AML-193 (cell line): ENCODE data around the gene RPL9.
"Not testable (repeated sequence)": the region's sequence is repeated elsewhere in the genome, so short reads cannot be mapped to it uniquely, and the experiment has no call there.

Experiments
- DNase-seq, 2 experiments: peaks; one replicate each; lab custom pipeline; 2025; lab: John Stamatoyannopoulos, UW

Gene RPL9

DNA sequence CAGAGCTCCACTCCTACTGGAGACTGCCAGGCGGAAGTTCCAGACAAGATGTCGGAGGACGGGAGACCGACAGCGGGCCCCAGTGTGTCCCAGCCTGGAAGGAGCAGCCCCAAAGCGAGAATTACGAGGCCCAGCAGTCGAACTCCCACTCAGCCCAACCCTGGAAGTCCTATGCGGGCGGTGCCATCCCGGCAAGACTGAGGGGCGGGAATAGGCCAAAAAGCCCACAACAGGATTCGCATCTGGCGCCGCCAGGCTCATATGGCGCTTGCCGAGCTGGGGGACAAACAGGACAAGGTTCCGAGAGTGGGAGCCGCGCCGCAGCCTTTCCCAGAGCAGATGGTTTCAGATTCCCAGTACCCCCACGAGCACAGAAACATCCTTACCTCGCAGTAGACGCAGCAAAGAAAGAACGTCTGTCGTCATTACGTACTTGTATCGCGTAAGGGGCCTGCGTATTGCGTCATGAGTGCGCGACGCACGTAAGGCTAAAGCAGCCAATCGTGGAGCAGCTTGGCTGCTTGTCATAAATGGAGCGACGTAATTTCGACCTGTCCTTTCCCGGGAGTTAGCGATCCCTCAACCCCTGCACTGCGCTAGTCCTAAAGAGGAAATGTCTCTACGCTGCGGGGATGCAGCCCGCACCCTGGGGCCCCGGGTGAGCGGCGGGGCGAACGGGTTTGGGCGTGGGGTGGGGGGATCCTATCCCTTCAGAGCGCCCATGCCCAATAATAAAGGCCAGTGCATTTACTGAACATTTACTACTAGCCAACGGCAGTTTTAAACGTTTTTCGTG lies at the start of gene RPL9, which contains the start of gene LIAS:
Gene RPL9 (minus strand): TSS at position 418 of the 796 bp plus-strand sequence. CDS start 483 bp downstream, outside the sequence.
Gene LIAS (plus strand): TSS at position 552 of the 796 bp plus-strand sequence. CDS start 62 bp downstream, at position 614.
- peak; percentile 84 to 93 for DNase-seq

DNA sequence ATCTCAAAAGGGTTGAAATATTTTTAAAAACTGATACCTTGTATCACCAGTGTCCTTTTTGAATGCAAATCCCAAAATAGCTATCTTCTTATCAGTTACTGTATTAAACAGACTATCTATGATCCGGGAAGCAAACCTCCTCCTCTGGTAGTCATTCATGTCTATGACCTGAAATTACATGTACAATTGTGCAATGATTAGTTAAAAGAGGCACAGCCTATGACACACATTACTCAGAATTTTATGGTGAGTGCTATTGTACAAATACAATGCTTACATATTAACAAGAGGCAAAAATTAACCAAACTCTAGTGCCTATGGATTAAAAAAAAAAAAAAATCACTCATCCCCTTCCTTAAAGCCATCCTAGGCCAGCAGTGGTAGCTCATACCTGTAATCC lies 46.9 kb upstream of the RPL9 start:
- no peak for DNase-seq

DNA sequence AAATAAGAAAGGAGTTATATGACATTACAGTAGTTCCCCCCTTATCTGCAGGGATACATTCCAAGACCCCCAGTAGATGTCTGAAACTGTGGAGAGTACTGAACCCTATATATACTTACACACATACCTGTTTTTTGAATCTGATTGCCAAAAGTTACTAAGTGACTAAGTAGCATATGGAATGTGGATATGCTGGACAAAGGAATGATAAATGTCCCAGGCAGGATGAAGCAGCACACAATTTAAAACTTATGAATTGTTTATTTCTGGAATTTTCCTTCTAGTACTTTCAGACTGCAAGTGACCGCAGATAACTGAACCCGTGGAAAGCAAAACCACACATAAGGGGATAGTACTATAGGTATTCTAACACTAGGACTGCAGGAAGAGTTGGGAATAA lies 45.8 kb upstream of the RPL9 start:
- DNase-seq = no peak

DNA sequence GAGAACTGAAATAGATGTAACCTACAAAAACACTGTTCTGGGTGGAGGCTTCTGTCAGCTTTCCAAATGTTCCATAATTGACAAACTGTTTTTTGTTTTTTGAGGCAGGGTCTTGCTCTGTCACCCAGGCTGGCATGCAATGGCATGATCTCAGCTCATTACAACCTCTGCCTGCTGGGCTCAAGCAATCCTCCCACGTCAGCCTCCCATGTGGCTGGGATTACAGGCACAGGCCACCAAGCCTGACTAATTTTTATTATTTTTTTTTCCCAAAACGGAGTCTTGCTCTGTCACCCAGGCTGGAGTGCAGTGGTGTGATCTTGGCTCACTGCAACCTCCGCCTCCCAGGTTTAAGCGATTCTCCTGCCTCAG lies 43.9 kb upstream of the RPL9 start:
- not testable (repeated sequence) for DNase-seq

DNA sequence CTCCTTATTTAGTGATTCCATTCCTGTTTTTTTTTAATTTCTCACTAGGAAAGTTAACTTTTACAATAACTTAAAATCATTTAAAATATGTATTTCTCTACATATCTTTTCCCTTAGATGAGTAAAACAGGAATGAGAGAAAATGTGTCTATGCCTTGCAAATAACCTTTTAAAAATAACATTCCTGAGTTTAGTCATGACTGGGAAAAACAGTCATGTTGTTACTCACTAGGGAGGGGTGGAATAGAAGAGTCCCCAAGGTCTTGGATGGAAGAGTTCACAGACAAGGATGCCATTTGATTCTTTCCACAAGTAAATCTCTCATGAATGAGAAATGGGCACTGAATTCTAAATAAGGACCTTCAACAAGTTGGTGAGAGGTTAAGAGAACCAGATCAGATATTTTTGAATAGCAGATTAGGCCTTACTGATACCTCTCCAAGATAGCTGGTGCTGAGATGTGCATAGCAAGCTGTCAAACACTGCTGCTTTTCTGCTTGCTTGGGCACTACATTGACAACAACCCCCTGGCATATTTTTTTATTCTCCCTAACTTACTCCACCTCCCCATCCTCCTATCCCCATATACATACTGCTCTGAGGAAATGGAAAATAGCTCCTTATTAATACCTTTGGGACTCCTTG lies 43.4 kb upstream of the RPL9 start:
- no peak for DNase-seq

DNA sequence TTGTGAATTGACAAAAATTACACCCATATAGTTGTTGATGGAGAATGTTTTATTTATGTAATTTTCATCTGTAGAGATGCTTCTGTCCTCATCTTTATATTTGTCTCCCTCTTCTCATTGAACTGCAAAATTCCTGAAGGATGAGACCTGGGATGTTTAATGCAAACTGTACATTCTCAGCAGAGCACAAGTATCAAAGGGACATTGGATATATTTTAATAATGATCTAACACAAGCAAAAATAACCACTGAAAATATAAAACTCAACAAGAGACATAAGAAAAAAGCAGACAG lies 40.0 kb upstream of the RPL9 start:
- no peak for DNase-seq

DNA sequence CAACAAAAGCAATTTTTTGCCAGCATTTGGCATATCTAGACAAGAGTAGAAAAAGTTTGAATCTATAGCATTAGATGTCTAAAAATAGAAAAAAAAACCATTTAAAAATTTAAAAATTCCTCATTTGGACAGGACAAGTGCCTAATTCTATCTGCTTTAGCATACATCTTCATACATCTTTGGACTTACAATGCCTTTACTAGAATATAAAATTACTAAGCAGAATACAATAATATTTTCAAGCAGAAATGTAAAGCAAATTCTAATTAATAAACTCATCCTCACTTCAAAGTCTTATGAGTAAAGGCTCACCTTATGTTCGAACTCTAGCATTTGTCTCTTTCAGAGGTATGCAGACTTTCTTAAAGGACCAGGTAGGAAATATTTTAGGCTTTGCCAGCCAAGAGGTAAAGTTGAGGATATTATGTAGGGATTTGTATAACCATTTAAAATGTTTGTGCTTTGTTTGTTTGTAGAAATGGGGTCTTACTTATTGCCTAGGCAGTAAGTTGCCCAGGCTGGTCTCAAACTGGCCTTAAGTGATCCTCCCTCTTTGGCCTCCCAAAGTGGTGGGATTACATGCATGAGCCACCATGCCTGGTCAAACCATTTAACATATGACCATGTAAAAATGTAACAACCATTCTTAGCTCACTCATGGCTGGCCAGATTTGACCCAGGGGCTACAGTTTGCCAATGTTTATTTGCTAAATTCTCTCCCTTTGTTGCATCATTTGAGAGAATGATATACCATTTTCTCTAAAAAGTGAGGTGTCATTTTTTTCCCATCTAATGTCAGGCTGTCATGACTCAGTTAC lies 39.4 kb upstream of the RPL9 start:
- no peak for DNase-seq

DNA sequence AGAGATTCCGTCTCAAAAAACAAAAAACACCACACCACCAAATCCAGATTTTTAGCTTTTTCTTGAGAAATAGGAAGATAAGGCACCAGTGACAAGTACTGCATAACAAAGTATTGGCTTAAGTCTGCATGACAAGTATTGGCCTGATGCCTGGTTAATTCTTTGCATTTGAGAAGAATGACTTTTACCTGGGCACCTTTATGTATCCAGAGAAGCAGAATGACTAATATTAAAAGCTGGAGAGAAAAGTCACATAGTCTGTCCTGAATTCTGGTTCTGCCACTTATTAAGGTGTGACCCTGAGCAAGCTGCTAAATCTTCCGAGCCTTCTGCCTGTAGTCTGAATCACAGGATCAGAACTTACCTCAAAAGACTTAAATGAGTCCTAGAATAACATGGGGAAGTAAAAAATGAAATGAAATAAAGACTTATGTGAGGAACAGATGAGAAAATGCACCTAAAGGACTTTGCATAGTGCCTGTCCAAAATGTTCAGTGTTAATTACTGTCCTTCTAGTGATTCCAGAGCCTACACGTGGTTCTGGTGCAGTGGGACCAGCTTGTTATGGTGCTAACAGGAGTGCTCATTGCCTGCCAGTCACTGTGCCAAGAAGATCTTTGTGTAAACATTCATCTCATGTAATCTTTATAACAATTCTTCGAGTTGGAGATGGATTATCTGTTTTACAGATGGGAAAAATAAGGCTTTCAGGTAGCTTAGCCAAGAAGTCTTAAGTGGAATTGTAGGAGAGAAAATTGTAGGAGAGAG lies 36.9 kb upstream of the RPL9 start:
- DNase-seq = no peak

DNA sequence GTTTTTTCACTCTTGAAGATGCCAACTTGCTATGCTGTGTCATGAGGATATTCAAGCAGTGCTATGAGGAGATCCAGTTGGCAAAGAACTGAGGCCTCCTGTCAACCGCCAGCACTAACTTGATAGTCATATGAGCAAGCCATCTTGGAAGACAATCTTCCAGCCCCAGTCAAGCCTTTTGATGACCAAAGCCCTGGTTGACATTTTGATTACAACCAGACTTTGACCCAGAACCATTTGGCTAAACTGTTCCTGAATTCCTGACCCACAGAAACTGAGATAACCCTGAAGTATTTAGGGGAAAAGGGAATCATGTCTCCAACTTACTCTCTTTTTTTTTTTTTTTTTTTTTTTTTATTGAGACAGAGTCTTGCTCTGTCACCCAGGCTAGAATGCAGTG lies 35.6 kb upstream of the RPL9 start:
- no peak for DNase-seq

DNA sequence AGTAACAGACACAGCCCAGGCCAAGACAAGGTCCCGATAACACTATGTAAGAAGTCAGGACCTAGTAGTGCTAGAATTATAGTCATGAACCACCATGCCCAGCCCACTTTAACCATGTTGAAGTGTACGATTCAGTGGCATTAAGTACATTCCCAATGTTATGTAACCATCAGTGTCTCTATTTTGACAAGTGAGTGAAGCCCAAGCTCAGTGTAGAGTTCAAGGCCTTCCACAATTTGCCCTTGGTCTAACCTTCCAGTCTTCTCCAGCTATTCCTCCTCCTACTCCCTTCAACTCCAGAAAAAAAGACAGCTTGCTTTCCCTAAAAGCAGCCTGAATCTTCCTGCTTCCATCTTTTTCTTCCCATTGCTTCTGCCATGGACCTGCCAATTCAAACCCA lies 31.6 kb upstream of the RPL9 start:
- no peak for DNase-seq

DNA sequence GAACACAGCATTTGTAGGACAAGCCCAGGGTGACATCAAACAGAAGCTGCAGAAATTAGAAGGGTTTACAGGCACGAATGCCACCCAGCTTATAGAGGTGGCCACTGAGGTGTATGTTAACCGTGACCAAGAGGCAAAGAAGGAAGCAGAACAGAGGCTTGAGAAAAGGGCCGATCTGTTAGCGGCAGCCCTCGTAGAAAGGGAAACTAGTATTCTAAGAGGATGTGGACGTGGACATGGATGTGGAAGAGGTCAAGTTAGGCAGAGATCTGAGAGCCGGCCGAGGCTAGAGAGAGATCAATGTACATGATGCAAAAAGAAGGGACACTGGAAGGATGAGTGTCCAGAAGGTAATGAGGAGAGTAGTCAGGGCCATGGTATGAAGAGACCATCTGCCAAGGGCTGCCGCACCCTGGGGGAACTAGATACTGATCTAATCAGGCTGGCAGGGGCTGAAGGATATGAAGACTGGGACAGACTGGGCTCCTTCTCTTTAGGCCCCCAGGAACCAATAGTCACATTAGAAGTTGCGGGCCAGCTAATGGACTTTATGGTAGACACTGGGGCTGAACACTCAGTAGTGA lies 27.6 kb upstream of the RPL9 start:
- no peak for DNase-seq

DNA sequence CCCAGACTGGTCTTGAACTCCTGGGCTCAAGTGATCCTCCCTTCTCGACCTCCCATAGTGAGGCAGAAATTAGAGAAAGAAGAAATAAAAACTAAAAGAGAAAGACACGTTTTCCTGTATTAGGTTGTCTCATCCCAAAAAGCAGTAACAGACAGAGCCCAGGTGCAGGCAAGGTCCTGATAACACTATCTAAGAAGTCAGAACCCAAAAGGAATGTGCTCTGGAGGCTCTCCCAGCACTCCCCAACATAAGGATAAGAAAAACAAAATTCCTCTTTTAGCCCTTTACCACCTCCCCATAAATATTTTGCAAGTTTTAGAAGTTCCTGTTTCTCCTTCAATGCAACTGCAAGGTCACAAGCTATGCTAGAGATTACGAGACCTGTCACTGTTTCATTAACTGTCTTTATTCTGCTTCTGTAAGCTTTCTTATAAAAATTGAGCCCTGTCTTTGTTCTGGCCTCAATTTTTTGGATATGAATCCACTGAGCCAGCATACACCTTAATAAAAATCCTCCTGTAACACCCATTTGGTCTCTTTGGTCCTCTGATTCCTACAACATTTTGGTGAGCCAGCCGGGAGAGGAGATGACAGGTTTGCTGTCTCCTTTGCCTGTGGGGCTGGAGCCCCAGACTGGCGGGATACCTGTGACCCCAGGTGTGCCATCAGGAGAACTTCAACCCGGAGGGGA lies 26.0 kb upstream of the RPL9 start:
- peak; percentile 72 to 77 for DNase-seq

DNA sequence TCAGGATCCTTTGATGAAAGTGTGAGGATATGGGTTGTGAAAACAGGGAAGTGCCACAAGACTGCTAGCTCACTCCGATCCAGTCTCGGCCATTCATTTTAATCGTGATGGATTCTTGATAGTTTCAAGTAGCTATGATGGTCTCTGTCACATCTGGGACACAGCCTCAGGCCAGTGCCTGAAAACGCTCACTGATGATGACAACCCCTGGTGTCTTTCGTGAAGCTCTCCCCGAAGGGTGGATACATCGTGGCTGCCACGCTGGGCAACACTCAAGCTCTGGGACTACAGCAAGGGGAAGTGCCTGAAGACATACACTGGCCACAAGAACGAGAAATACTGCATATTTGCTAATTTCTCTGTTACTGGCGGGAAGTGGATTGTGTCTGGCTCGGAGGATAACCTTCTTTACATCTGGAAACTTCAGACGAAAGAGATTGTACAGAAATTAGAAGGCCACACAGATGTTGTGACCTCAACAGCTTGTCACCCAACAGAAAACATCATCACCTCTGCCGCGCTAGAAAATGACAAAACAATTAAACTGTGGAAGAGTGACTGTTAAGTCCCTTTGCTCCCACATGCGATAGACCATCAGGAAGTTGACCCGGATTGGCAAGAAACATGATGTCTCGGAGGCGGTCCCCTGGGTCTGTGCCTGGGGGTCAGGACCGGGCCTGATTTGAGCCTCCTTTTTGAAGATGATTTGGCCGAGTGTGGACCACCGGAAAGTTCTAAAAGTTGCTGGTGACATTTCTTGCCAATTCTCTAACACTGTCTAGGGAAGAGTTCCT lies 22.4 kb upstream of the RPL9 start:
- no peak for DNase-seq

DNA sequence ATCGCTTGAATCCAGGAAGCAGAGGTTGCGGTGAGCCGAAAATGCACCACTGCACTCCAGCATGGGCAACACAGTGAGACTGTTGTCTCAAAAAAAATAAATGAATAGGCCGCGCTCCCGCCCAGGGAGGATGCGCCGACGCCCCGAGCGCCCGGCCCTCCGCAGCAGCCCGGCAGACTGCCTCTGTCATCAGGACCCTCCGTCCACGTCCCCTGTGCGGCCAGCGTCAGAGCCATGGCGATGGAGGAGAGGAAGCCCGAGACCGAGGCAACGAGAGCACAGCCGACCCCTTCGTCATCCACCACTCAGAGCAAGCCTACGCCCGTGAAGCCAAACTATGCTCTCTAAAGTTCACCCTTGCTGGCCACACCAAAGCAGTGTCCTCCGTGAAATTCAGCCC lies 21.5 kb upstream of the RPL9 start:
- no peak for DNase-seq

DNA sequence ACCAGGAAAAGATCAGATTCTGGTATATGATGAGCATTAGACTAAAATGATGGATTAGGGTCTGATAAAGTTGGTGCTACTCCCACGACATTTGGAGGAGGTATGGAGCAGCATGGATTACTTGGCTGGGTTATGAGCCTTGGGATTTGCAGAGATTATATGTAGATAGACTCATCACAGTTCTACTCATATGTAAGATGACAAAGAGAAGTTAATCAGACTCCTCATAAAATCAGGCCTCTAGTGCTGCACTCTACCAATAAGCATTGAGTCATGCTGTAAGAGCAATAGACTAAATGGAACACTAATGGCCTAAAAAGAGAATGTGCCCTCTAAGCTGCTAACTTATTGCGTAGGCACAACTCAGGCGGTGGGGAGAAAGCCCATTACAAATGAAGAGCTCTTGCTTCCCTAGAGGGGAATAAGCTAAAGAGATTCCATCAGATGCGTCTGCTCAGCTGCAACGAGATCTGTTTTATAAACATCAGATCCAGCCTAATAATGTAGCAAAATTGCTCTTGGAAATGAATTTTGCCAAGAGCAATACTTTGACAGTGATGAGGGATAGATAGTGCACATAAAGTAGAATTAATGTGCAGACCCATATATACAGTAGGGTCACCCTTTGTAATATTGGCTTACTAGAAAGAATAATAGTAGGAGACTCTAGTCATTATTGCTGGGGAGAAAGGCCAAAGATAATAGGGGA lies 17.6 kb upstream of the RPL9 start:
- no peak for DNase-seq

DNA sequence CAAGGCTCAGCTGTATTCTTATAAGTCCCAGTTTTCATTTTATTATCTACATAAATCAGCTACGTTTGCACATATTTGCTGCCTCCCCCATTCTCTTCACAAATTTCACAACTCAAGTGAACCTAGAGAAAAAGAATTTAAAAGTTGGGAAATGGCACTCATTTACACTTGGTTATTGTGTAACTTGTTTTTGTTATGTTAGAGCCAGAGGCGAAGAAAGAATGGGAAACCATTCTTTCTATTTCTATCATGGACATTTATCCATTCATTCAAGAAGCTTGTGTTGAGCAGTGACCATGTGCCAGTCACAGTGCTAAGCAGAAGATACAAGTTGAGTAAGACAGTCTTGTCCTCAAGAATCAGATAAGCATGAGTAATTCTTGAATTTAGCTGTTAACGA lies 13.7 kb upstream of the RPL9 start:
- DNase-seq = no peak

DNA sequence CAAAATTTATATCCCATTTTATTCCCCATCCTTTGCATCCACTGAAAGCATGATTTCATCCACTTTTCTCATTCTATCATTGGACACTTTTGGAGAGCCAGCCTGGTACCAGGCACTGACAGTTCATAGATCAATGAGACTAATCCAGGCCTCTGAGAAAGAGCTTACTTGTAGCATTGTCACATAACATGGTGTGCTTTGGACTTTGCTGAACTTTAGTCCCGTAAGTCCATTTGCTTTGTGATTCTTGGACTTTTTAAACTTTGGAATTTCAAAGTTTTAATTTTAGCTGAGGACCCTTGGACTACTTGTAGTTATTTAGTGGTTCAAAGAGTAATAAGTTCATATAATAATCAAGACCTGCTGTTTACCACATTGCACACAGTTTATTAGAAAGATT lies 11.7 kb upstream of the RPL9 start:
- no peak for DNase-seq

DNA sequence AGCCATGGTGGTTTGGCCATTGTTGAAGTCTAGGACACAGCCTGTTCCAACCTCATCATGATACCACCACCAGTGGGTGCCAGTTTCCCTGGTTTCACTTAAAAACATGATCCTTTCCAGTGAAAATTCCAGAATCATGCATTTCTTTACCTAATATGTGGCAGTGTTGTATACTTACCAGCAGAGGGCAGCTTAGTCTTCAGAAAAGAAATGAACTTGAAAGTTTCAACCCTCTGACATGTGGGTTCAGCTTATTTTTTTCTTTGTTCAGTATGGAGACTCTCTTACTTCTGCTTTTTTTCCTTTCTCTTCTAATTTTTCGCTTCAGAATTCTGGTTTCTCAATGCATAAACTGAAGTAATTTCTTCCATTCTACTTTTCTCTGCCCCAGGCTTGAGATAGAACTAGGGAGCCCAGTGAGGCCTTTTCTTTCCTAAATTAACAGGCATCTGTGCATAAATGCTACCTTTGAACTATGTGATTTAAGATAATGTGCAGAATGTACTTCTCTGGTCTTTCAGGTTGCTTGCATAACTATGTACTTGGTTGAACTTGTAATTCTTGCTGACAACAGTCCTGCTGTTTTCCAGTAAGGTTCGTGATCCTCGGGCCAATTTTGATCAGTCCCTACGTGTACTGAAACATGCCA lies 10.8 kb upstream of the RPL9 start:
- DNase-seq = peak; percentile 91 to 95

DNA sequence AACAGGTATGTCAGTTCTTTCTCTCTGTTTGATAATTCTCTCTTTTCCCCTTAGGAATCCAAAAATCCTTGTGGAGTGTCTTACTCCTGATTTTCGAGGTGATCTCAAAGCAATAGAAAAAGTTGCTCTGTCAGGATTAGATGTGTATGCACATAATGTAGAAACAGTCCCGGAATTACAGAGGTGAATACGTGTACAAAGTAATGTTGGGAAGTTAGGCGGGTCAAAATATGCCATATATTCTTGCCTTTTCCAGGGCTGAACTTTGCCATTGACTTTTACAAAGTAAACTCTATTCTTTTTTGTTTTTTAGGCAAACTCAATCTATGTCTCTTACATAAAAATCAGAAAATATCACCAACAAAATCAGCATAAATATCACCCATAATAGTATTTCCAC lies 8.7 kb upstream of the RPL9 start:
- no peak for DNase-seq
